ENCODE results near the gene CT45A1. TPM values are rescaled to one million over a fixed set of nuclear protein-coding genes. Genes with fewer than 3 reads are reported as not detected.

CT45A1 gene
- total and polyA plus RNA-seq, 4 experiments from 2014 or later, result not detected

Other genes with a start within 250 kb of the CT45A1 start
- 10 to 100 TPM; 43.7 to 46.0 TPM for gene INTS6L, start 193.0 kb upstream of the CT45A1 start, total RNA-seq
- gene INTS6L, start 193.0 kb upstream of the CT45A1 start, polyA plus RNA-seq, result 1 to 10 TPM; 5.4 to 6.2 TPM
- not detected for gene CT45A3, start 54.6 kb downstream of the CT45A1 start, total RNA-seq
- not detected for gene CT45A3, start 54.6 kb downstream of the CT45A1 start, polyA plus RNA-seq
- not detected for gene CT45A5, start 71.9 kb downstream of the CT45A1 start, total RNA-seq
- gene CT45A5, start 71.9 kb downstream of the CT45A1 start, polyA plus RNA-seq, result not detected
- not detected for gene CT45A6, start 89.1 kb downstream of the CT45A1 start, total RNA-seq
- not detected for gene CT45A6, start 89.1 kb downstream of the CT45A1 start, polyA plus RNA-seq
- gene CT45A2, start 106.4 kb downstream of the CT45A1 start, total RNA-seq, result not detected
- gene CT45A2, start 106.4 kb downstream of the CT45A1 start, polyA plus RNA-seq, result not detected
- not detected for gene CT45A7, start 123.6 kb downstream of the CT45A1 start, total RNA-seq
- not detected for gene CT45A7, start 123.6 kb downstream of the CT45A1 start, polyA plus RNA-seq
- not detected for gene CT45A8, start 140.9 kb downstream of the CT45A1 start, total RNA-seq
- gene CT45A8, start 140.9 kb downstream of the CT45A1 start, polyA plus RNA-seq, result not detected
- not detected for gene CT45A9, start 158.2 kb downstream of the CT45A1 start, total RNA-seq
- not detected for gene CT45A9, start 158.2 kb downstream of the CT45A1 start, polyA plus RNA-seq
- not detected for gene CT45A10, start 179.8 kb downstream of the CT45A1 start, total RNA-seq
- gene CT45A10, start 179.8 kb downstream of the CT45A1 start, polyA plus RNA-seq, result not detected
- not detected for gene SAGE1, start 180.1 kb downstream of the CT45A1 start, total RNA-seq
- not detected for gene SAGE1, start 180.1 kb downstream of the CT45A1 start, polyA plus RNA-seq

All from CD4-positive, alpha-beta memory T cell (primary cell).